ENCODE data around the gene SLC24A3. TPM values are rescaled to one million over a fixed set of nuclear protein-coding genes. Genes with fewer than 3 reads are reported as not detected.

The SLC24A3 gene
- total RNA-seq, 1 experiment from 2014 or later, result 0.06 TPM

DNA sequence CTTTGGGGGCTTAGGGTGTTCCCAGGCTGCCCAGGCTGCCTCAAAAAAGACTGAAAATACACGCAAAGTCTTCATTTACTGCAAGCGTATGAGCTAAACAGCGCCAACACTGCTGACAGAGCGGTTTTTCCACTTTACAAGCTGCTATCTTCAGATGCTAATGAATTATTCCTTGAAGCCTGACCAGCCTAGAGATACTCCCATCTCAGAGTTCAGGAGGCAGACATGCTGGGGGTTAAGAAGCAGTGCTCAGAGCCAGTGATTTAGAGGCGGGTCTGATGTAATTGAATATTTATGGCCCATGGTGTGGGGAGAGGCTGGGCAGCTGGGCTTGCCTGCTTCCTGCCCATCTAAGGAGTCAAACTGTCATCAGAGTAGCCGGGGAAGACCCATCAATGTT lies 241.4 kb downstream of the SLC24A3 start:
- DNase-seq (ENCODE audit: low read depth), result no peak

DNA sequence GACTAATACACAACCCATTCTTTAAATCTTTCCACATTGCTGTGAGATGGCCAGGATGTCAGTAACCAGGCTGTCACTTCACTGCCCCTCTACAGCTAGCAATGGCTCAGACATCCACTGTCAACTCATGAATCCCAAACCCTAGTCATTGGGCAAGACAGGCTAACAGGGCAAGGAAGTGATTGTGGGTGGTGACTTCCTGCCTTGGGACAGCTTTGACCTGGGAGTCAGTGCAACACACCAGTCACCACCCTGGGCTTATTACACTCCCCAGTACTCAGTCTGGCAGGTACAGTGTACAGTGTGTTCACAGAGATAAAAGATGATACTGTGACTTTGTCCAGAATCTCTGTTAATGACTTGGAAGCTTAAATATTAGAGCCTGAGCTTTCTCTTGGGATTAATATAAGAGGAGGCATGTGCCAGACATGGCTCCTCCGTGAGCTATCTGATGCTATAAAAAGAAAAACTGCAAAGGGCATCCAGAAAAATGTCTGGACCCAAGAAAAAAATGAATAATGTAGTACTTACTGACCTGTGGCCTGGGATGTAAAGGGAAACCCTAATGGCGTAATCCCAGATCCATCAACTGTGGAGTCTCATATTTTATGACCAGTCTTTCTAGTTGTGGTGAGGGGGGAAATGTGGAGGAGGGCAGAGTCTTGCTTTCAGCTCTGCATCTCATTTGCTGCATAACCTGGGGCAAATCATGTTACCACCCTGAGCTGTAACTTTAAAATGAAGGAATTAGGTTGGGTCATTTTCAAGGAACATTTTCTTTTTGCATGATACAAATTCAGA lies 244.4 kb downstream of the SLC24A3 start:
- DNase-seq (ENCODE audit: low read depth), result no peak

DNA sequence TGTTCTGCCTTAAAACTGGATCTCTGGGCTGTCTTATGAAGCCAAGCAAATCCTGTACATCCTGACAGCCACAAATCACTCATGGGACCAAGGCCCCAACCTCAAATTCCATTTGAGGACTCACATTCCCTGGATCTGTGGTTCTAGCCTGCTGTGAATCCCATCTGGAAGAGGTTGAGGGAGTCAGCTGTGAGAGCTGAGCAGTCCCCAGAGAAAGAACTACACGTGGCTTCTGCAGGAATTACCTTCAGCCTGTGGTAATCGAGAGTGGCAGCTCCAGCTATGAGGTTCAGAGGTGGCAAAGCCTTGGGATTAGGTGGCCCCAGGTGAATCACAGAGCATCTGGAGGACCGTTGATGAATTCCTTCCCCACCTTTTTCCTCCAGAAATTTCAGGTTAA lies 245.2 kb downstream of the SLC24A3 start:
- DNase-seq (ENCODE audit: low read depth), result no peak

DNA sequence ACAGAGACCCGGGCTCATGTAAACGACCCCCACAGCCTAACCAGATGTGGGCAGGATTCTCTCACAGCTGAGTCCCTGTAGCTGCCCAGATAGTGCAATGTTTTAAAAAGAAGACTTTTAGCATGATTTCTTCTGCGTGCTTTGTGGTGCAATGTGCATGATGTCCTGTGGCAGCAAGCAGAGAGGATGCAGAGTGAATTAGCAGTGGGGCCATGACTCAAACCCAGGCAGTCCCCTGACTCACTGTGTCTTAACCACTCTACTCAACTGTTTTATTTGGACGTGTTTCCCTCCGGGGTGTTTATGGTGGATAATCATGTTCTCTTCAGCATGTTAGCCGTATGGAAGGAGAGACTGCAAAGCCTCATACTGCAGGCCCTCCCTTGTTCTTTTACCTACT lies 247.9 kb downstream of the SLC24A3 start:
- DNase-seq (ENCODE audit: low read depth), result peak; percentile 2

DNA sequence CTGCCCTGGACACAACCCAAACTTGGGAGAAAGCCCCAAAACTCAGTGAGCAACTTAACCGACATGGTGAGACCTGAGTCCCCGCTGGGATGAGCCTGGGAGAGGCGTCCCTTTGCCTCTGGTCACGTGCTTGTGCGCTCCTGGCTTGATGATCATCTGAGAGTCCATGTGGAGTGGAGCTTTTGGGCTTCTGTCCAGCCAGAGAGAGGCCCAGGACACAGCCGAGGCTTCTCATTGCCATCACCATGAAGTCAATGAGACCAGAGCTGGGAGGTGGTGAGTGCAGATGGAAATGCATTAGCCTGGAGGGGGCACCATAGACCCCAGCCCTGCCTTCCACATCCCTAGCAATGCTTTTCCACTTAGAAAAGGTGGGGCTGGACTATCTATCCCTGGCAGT lies 250.0 kb downstream of the SLC24A3 start:
- DNase-seq (ENCODE audit: low read depth), result no peak

DNA sequence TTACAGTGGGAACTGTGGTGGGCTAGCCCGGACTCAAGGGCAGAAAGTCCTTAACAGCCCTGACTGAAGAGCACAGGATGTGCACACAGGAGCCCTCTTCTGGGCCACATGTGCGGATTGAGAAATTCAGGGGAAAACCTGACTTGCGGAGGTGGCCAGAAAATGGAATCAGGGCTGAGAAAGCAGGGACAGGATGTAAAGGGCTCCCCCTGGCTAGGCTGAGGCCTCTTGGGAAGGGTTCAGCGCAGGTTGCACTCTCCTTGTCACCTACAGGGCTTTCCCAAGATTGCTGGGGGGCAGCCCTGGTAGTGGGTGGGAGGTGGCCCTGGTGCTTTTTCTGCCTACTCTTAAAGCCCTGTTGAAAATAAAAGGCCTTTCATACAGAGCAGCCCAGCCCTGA lies 251.2 kb downstream of the SLC24A3 start:
- no peak for DNase-seq (ENCODE audit: low read depth)

DNA sequence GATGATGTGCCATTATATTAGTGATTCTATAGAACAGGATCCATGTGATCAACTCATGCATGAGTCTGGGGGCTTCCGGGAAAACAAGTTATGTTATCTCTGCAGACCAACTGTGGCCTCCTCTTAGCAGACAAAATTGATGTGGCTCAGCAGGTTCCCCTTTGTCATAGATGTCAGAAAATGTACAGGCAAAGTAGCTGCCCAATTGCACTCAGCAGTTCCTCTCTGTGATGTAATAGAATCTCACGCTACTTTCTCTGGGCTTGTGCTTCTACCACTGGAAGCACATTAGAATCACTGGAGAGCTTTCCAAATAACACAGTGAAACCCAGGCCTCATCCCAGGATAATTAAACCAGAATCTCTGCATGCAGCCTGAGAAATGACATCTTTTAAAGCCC lies 253.1 kb downstream of the SLC24A3 start:
- no peak for DNase-seq (ENCODE audit: low read depth)

DNA sequence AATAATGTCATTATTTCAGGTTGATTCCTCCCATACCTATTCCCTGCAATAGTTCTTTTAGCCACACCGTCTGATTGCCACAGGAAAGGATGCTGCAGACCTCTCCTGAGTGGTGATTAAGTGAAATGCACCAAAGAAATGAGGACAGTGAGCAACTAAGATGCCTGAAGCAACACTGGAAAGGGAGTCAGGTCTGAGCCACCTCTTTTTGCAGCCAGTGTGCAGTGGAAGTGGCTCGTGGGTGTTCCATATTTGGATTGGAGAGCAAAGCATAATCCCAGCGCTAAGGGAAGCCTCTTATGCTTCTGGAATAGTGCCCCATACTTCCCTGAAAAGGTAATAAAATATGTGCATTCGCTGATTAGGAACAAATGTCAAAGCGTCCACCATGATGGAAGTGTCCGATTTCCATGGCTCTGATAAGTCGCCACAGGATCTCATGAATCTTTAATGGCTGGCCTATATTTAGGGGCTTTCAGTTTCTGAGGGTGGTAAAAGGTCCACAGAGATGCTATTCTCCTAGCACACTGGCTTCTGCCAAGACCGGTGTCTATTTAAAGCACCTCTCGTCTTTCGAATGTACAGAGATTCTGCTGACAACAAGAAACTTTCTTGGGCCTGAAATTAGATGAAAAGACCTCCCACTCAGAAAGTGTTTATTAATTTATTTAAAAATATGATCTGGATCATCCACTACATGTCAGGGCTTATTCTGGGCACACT lies 253.9 kb downstream of the SLC24A3 start:
- DNase-seq (ENCODE audit: low read depth), result no peak

DNA sequence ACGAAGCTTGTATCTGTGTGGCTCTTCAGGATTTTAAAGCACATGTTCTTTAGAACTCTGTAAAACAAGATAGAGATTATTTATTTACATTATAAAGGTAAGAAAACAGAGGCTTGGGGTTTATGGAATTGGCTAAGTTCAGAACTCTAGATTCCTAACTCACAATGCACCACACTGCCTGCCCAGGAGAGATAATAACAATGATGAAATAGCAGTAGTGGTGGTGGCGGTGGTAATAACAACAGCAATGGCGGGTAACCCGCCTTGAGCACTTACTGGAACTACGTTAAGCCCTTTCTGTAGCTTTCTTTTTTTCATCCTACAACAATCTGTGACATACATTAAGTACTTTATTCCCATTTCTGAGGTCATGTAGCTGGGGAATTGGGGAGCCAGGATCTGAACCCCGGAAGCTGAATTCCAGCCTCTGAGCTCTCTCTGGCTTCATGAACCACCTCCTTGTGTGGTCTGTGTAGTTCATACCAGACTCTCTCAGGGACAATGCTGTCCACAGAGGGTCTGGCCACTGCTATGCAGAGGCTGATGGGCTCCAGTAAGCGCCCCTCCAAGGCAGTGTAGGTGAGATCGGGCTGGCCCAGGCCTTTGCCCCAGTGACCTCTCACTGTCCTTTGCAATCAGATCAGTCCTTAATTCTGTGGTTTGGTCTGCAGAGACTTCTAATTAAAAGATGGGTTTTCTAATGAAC lies 260.9 kb downstream of the SLC24A3 start:
- DNase-seq (ENCODE audit: low read depth), result no peak

DNA sequence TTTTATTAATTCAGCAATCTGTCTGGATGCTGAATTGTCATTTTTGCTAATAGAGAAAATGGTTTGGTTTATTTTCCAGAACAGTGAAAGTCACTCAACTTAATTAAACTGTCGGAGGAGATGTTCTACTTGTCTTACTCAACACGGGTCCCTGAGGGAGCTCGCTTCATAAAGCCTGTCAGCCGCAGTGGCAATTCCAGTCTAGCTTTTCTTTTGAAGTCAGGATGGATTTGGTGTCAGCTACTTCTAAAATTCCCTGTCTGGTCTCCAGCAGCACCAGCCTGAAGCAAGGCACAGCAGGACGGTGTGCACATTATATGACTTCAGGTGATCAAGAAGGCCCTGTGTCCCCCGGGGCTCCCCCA lies 261.5 kb downstream of the SLC24A3 start:
- DNase-seq (ENCODE audit: low read depth), result no peak

DNA sequence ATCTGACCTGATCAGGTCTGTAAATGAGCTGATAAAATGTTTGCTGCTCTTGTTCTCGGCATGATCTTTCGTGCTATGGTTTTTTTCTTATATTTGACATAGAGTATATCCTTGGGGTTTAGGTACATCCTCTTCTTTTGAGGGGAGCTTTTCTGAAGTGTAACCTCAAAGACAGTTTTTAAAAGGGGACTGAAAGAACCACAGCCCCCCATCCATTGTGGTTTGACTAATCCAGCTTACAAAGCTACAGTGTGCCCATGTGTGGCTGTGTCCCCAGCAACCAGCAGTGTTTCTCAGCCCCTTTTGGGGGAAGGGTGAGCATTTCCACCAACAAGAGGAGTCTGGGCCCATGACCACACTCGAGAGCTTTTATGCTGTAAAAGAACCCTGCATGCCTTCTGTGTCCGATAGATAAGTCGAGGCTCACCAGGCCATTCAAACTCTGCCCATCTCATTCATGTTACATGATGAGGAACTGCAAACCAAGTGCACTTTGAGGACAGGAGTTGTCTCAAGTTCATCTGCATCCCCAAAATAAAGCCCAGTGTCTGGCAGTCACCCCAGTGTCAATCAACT lies 266.0 kb downstream of the SLC24A3 start:
- no peak for DNase-seq (ENCODE audit: low read depth)

DNA sequence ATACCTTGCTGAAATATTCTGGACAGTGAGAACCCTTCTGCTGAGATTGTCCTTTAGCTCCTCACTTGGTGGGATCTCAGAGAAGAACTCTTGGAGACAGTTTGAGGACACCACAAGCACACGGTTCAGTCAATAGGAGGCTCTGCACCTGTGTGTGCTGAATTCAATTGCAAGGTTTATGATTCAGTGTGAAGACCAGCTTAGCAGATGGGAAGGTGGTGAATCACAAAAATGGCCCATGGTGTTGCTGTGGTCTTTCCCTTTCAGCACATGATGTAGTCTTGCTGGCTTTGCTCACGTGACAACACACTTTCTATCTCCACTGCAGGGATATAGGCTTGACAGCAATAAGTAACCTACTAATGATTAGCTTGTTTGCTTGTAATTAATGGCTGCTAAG lies 270.3 kb downstream of the SLC24A3 start:
- DNase-seq (ENCODE audit: low read depth), result no peak

DNA sequence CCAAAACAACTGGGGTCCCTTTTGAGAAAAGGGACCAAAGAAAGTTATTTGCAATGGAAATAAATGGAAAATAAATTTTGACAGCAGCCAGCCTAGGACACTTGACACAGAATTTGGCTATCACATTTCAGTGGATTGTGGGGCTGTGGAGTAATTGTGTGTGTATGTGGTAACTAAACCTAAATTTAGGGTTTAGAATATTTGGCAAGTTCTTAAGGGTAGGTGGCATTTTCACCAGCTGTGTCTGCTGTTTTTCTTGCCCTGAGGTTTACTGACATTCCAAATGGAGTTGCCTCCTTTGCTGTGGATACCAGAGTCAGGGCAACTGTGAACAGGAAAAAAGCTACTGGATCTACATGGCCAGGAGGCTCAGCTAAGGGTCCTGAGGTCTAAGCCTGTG lies 270.9 kb downstream of the SLC24A3 start:
- no peak for DNase-seq (ENCODE audit: low read depth)

DNA sequence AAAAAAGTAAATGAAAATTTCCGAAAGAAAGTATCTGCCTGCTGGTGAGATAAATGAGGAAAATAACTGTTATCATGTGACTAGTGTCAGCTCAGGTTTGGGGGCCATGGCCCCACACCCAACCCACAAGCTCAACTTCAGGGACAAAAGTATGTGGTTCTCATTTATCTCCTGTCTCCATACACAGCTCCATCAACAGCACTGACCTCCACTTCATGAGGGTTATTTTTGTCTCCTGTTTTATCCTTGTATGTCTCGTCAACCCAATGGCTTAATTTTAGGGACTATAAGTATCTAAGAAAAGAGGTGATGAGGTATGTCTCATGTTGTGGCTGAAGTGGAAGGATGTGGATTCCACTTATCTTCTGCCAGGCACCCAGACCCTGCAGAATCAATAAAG lies 274.0 kb downstream of the SLC24A3 start:
- no peak for DNase-seq (ENCODE audit: low read depth)

DNA sequence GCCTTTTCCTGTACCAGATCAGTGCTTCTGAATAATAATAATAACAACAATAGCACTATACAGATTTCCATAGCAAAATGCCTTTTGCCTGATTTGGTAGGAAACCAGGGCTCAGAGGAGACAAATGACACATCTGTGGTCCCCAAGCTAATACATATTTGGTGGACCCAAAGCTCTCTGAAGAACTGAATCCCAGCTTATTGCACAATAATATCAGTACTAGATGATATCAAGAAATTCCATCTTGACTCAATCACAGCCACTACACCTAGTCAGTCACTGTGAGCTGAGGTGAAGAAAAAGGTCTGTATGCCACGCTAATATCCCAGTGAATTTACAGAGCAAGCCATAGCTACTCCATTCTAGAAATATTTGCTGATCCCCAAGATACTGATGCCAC lies 275.0 kb downstream of the SLC24A3 start:
- DNase-seq (ENCODE audit: low read depth), result no peak

DNA sequence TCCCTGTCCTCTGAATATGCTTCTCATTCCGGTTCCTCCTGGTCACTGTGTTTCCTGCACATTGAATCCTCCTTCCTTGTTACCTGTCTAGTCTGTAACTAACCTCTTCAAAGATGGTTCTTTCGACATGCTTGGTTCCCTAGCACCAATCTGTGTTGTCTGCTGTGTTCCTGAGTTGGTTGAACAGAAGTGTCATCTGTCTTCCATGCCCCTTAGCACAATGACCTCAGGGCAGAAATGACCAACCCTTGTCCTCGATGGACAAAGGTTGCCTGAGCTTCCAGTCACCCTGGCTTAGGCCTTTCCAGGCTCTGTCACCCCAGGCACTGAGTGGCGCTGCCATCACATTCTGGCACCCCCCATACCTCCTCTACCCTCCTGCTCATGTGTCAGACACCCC lies 278.8 kb downstream of the SLC24A3 start:
- no peak for DNase-seq (ENCODE audit: low read depth)

DNA sequence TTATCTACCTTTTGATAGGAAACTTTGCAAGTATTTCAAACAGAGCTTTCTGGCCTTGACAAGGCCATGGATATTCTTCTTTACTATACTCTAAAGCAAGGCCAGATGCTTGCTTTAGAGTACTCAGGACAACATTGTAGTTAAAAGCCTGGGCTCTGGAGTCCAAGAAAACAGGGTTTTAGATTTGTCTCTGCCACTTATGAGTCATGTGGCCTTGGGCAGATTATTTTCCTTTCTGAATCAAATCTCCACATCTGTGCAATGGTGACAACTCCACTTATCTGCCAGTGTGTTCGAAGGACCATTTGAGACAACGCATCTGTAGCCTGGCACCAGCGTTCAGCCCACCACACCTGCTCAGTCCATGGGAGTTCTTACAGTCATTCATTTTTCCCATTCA lies 279.7 kb downstream of the SLC24A3 start:
- DNase-seq (ENCODE audit: low read depth), result no peak

DNA sequence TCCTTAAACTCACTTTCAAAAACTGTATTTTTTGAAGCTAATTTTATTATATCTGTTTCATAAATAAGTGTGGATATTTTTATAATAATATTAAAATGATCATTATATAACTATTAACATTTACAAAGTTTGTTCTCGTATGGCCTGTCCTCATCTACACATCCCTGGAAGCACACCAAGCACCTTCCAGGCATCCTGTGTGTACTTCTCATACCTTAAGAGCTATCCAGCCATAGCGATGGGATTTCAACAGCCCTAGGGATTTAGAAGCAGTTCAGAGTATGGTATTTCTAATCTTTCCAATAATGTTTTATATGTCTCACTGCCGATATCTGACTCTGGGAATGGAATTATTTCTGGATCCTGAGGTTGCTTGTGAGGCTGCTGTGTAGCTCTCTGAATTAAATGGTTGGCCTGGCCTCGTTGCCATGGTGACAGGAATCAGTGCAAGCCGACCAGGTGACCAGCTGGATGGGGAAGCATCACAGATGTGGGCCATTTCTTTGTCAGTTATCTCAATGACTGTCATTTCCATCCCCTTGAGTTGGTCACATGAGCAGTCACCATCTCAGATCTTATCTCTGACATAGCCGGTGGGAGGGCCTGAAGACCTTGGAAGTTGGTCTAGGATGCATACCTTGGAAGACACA lies 280.4 kb downstream of the SLC24A3 start:
- DNase-seq (ENCODE audit: low read depth), result no peak

DNA sequence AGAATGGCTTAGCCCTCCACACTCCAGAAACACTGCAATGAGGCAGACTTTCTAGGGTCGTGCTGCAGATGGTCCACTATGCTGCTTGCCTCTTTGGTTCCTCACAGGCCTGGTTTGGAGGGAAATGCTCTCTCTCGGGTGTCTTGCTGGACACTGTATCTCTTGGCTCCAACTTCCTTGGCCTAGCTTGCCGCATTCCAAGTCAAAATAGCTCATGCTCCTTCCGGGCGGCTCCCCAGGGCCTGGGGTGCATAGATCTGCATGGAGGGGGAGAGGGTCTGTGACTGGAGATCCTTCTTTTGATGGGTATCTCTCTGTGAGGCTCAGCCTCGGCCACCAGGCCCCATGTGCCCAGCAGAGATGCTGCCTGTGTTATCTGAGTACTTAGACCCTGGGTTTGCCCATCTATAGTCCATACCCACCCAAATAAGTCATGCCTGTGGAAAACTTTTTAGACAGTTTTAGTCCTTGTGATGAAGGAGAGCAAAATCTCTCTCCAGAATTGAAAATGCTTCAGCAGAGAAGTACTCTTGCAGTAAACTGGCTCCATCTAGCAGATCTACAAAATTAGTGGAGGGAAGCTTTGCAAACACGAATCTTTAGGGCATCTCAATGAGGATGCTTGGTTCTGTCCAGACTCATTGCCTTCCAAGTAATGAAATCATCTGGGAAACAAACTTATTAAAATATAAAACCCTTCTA lies 281.5 kb downstream of the SLC24A3 start:
- no peak for DNase-seq (ENCODE audit: low read depth)

DNA sequence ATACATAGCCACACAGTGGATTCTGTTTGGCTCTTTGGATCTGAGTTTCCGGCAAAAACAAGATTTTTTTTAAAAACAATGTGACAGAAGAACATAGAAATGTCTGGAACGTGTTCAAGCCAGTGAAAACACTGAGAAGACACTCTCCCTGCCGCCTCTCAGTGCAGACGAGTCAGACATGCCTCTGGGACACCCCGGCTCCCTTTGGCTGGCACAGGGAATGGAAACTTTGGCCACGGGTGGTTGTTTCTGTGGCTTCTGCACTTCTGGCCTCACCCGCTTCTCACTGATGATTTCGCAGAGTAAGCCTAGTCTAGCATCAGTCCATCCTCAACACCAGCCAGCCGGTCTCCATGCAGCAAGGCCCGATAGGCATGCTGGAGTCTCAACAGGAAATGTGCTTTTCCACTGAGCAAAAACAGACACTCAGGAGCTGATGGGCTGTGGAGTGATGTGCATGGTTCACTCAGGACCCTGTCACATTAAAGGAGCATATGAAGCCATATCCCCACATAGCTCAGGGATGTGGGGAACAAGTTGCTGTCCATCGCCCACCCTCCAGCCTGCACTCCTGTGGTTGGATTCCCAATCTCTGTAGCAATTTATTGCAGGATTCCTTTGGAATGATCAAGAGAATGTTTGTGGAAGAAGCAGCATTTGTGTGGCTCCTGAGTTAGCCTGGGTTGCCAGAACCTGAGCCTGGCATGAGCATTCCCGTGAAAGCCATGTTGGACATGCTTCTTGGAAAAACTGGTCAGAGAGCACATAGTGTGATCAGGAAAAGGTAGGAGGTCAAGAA lies 283.7 kb downstream of the SLC24A3 start:
- peak; percentile 9 for DNase-seq (ENCODE audit: low read depth)
